ENCODE results near the gene RITA1.

DNA sequence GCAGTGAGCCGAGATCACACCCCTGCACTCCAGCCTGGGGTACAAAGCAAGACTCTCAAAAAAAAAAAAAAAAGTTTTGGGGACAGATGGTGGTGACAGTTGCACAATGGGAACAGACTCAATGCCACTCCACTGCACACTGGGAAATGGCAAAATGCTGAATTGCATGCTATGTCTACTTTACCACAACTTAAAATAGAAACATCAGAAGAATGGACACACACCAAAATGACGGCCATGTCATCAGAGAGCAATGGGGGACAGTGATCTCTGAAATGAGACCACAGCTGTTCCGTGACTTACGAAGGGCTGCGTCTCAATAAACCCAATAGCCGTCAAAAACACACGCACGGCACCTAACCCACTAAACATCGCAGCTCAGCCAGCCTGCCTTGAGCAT is 14.0 kb upstream of the RITA1 start:
- TF ChIP-seq EZH2 (IDR thresholded peaks at IDR 0.05; ENCODE audit: borderline replicate concordance, low read length) (no peak), CTCF (IDR thresholded peaks at IDR 0.05; ENCODE audit: low read length) (no peak)

Data from OCI-LY1 (cell line).